ENCODE measurements around the gene SPATC1L.

The SPATC1L gene

DNA sequence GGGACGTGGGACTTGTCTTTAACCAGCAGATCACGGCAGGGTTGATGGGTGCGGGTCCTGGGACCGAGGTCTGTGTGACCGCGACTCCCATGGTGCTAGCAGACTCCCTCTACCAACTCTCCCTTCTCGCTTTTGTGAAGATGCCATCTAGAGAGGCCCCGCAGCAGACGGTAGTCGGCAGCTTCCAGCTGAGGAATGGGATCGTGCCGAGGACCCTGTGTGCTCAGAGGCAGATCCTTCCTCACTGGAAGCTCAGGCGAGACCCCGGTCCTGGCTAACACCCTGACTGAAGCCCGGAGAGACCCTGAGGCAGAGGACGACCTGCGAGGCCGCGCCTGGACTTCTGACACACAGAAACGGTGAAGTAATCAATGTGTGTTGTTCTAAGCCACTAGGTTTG is 12.5 kb upstream of the SPATC1L start:
- Histone ChIP-seq H3K36me3 (ENCODE audit: control insufficient read depth in 1 of 2, insufficient read depth in 2 of 2, low read depth in 1 of 2, low read length in 2 of 2) (peaks cover 61 to 96% of the 10 kb centered on the region in 2 experiments), H3K4me1 (ENCODE audit: control insufficient read depth, insufficient read depth, low read depth, low read length) (peaks cover 2% of the 10 kb centered on the region), H3K9me3 (ENCODE audit: control insufficient read depth, low read length) (no peaks in the 10 kb centered on the region), H2BK12ac (ENCODE audit: low read length in 2 of 2) (peak overlapping the region in 1 of 2 experiments; percentile 52), H2BK5ac (ENCODE audit: low read depth, low read length, poor library complexity, severe bottlenecking) (no peak overlapping the region), H3K18ac (ENCODE audit: low read depth in 1 of 2, low read length in 2 of 2) (no peak overlapping the region), H3K4me2 (ENCODE audit: low read length, poor library complexity, severe bottlenecking) (no peak overlapping the region), H3K23ac (ENCODE audit: low read length in 2 of 2) (no peak overlapping the region), H4K91ac (ENCODE audit: low read length) (no peak overlapping the region), H3K27me3 (ENCODE audit: control insufficient read depth in 1 of 2, insufficient read depth in 1 of 2, low read length in 2 of 2) (no peaks in the 10 kb centered on the region), H3K4ac (ENCODE audit: low read depth in 1 of 2, low read length in 2 of 2) (no peak overlapping the region), H3K9ac (ENCODE audit: low read length) (no peak overlapping the region), H2AK5ac (ENCODE audit: low read length, severe bottlenecking) (no peak overlapping the region), H3K14ac (ENCODE audit: low read length in 2 of 2) (peak overlapping the region in 1 of 2 experiments; percentile 69), H2BK120ac (ENCODE audit: low read depth, low read length) (no peak overlapping the region), H3K79me1 (replicated peaks; ENCODE audit: low read length, poor library complexity, severe bottlenecking) (peaks cover 19% of the 10 kb centered on the region), H2BK15ac (ENCODE audit: low read depth, poor library complexity, severe bottlenecking) (no peak overlapping the region), H3K27ac (ENCODE audit: low read length, poor library complexity, severe bottlenecking) (no peak overlapping the region), H4K8ac (ENCODE audit: low read length) (no peak overlapping the region), H2AFZ (ENCODE audit: low read depth, low read length) (no peak overlapping the region), H3K4me3 (ENCODE audit: insufficient read depth in 1 of 2, low read depth in 1 of 2, low read length in 2 of 2) (no peak overlapping the region)
- 92% methylated on average over 17 of the region's 20 CpGs for WGBS
- no peak for DNase-seq

DNA sequence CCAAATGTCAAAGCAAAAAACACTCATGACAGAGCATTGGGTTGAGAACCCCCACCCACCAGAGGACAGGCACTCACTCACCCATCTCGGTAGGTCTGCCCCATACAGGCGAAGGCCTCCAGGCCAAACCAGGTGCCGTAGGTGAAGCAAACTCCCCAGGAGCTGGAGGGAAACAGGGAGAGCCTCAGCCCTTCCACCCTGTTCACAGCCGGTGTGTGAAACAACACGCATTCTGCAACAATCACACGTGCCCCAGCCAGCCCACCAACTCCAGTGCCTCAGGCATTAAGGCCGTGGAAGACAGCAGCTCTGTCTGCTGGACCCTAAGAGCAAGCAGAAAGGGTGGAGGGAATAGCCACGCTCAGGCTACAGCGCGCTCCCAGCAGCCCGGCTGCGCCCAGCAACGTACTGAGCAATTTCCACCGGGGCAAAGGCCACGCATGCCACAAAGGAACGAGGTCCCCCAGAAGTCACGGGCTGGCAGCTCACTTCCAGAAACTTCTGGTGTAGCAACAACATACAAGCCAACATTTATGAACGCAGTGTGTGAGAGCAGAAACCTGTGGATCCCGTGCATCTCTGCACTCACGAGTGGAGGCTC is 11.4 kb upstream of the SPATC1L start:
- Histone ChIP-seq H3K27ac (ENCODE audit: low read length, poor library complexity, severe bottlenecking) (no peak overlapping the region), H3K27me3 (ENCODE audit: control insufficient read depth in 1 of 2, insufficient read depth in 1 of 2, low read length in 2 of 2) (no peaks in the 10 kb centered on the region), H3K4me1 (ENCODE audit: control insufficient read depth, insufficient read depth, low read depth, low read length) (peaks cover 12% of the 10 kb centered on the region), H2BK5ac (ENCODE audit: low read depth, low read length, poor library complexity, severe bottlenecking) (no peak overlapping the region), H2BK12ac (ENCODE audit: low read length in 2 of 2) (no peak overlapping the region), H2AK5ac (ENCODE audit: low read length, severe bottlenecking) (no peak overlapping the region), H2BK15ac (ENCODE audit: low read depth, poor library complexity, severe bottlenecking) (no peak overlapping the region), H3K9ac (ENCODE audit: low read length) (no peak overlapping the region), H3K9me3 (ENCODE audit: control insufficient read depth, low read length) (no peaks in the 10 kb centered on the region), H3K4me3 (ENCODE audit: insufficient read depth in 1 of 2, low read depth in 1 of 2, low read length in 2 of 2) (no peak overlapping the region), H3K23ac (ENCODE audit: low read length in 2 of 2) (no peak overlapping the region), H3K4me2 (ENCODE audit: low read length, poor library complexity, severe bottlenecking) (no peak overlapping the region), H2AFZ (ENCODE audit: low read depth, low read length) (no peak overlapping the region), H4K91ac (ENCODE audit: low read length) (no peak overlapping the region), H3K18ac (ENCODE audit: low read depth in 1 of 2, low read length in 2 of 2) (peak overlapping the region in 1 of 2 experiments; percentile 25), H3K36me3 (ENCODE audit: control insufficient read depth in 1 of 2, insufficient read depth in 2 of 2, low read depth in 1 of 2, low read length in 2 of 2) (peaks cover 68 to 97% of the 10 kb centered on the region in 2 experiments), H2BK120ac (ENCODE audit: low read depth, low read length) (no peak overlapping the region), H3K4ac (ENCODE audit: low read depth in 1 of 2, low read length in 2 of 2) (no peak overlapping the region), H3K79me1 (replicated peaks; ENCODE audit: low read length, poor library complexity, severe bottlenecking) (peaks cover 21% of the 10 kb centered on the region), H4K8ac (ENCODE audit: low read length) (no peak overlapping the region), H3K14ac (ENCODE audit: low read length in 2 of 2) (no peak overlapping the region)
- no peak for DNase-seq
- 92% methylated on average over 20 of the region's 20 CpGs for WGBS

DNA sequence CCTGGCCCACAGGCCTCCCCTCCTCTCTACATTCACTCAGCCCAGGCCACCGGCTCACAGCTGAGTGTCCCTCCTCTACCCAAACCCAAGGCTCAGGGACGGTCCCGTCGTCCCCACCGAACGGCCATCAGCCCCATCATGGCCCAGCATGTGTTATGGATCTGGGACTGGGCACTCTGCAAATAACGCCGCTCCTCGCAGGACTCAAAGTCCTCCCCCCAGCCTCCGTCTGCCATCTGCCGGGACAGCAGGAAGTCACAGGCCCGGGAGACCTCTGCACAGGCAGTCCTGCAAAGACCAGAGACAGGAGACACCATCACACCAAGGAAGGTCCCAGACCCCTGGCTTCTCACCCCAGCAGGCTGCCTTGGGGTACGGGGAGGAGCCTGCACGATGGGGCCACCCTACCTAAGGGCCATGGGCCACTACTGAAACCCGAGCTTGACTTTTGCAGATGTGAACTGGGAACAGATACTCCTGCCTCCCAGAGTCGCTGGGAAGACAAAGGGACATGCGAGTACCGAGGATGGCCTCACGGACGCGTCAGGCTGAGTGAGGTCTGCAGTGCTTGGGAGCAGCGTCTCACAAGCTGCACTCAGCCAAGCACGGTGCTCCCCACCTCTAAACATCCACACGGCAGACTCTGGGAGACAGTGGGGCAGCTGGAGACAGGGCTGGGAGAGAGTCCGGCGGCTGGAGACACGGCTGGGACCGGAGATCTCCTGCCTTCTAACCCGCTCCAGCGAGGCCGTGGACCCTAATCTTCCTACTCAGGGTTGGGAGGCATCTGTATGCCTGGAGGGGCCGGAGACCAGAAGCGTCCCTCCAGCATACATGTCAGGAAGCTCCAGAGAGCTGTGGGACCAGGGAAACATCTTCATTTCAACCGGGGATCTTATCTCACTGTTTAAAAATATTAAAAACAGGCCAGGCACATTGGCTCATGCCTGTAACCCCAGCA is 10.4 kb upstream of the SPATC1L start:
- H3K4me2 ChIP-seq (ENCODE audit: low read length, poor library complexity, severe bottlenecking), result no peak overlapping the region
- no peak overlapping the region for H3K14ac ChIP-seq (ENCODE audit: low read length in 2 of 2)
- H3K36me3 ChIP-seq (ENCODE audit: control insufficient read depth in 1 of 2, insufficient read depth in 2 of 2, low read depth in 1 of 2, low read length in 2 of 2), result peaks cover 77 to 97% of the 10 kb centered on the region in 2 experiments
- H4K91ac ChIP-seq (ENCODE audit: low read length), result no peak overlapping the region
- no peaks in the 10 kb centered on the region for H3K9me3 ChIP-seq (ENCODE audit: control insufficient read depth, low read length)
- no peak overlapping the region for H2BK12ac ChIP-seq (ENCODE audit: low read length in 2 of 2)
- no peaks in the 10 kb centered on the region for H3K27me3 ChIP-seq (ENCODE audit: control insufficient read depth in 1 of 2, insufficient read depth in 1 of 2, low read length in 2 of 2)
- no peak overlapping the region for H3K23ac ChIP-seq (ENCODE audit: low read length in 2 of 2)
- no peak overlapping the region for H3K4ac ChIP-seq (ENCODE audit: low read depth in 1 of 2, low read length in 2 of 2)
- H2AFZ ChIP-seq (ENCODE audit: low read depth, low read length), result no peak overlapping the region
- H3K27ac ChIP-seq (ENCODE audit: low read length, poor library complexity, severe bottlenecking), result no peak overlapping the region
- peak overlapping the region; percentile 12 for H2BK15ac ChIP-seq (ENCODE audit: low read depth, poor library complexity, severe bottlenecking)
- no peak overlapping the region for H3K18ac ChIP-seq (ENCODE audit: low read depth in 1 of 2, low read length in 2 of 2)
- peaks cover 18% of the 10 kb centered on the region for H3K4me1 ChIP-seq (ENCODE audit: control insufficient read depth, insufficient read depth, low read depth, low read length)
- H2BK120ac ChIP-seq (ENCODE audit: low read depth, low read length), result no peak overlapping the region
- H2AK5ac ChIP-seq (ENCODE audit: low read length, severe bottlenecking), result no peak overlapping the region
- no peak overlapping the region for H3K9ac ChIP-seq (ENCODE audit: low read length)
- no peak overlapping the region for H2BK5ac ChIP-seq (ENCODE audit: low read depth, low read length, poor library complexity, severe bottlenecking)
- 95% methylated on average over 33 of the region's 34 CpGs for WGBS
- DNase-seq, result no peak
- H3K4me3 ChIP-seq (ENCODE audit: insufficient read depth in 1 of 2, low read depth in 1 of 2, low read length in 2 of 2), result no peak overlapping the region
- H4K8ac ChIP-seq (ENCODE audit: low read length), result no peak overlapping the region
- peaks cover 22% of the 10 kb centered on the region for H3K79me1 ChIP-seq (replicated peaks; ENCODE audit: low read length, poor library complexity, severe bottlenecking)

DNA sequence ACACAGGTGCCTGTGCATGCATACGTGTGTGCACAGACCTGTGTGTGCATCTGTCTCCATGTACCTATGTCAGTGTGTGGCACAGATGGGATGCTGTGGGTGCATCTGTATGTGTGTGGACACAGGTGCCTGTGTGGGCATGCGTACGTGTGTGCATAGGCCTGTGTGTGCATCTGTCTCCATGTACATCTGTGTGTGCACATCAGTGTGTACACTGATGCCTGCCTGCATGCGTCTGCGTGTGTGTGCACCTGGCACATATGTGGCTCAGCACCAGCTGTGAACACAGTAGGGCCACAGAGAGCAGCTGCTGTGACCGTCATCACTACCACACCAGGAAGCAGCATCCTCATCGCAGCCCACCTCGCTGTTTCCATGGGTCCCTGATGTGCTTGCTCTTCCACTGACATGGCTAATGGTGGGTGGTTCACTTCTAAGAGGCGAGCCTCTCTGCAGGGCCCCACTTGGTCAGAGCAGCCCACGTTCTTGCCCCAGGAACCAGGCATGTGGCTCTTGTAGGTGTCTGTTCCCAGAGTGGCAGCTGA is 9.6 kb upstream of the SPATC1L start:
- no peak overlapping the region for H4K91ac ChIP-seq (ENCODE audit: low read length)
- no peak for DNase-seq
- no peak overlapping the region for H3K4me3 ChIP-seq (ENCODE audit: insufficient read depth in 1 of 2, low read depth in 1 of 2, low read length in 2 of 2)
- H3K4ac ChIP-seq (ENCODE audit: low read depth in 1 of 2, low read length in 2 of 2), result no peak overlapping the region
- H3K18ac ChIP-seq (ENCODE audit: low read depth in 1 of 2, low read length in 2 of 2), result no peak overlapping the region
- H2AK5ac ChIP-seq (ENCODE audit: low read length, severe bottlenecking), result no peak overlapping the region
- H3K79me1 ChIP-seq (replicated peaks; ENCODE audit: low read length, poor library complexity, severe bottlenecking), result peaks cover 21% of the 10 kb centered on the region
- no peak overlapping the region for H3K23ac ChIP-seq (ENCODE audit: low read length in 2 of 2)
- no peak overlapping the region for H2BK120ac ChIP-seq (ENCODE audit: low read depth, low read length)
- H3K9ac ChIP-seq (ENCODE audit: low read length), result no peak overlapping the region
- H3K27me3 ChIP-seq (ENCODE audit: control insufficient read depth in 1 of 2, insufficient read depth in 1 of 2, low read length in 2 of 2), result no peaks in the 10 kb centered on the region
- no peak overlapping the region for H3K14ac ChIP-seq (ENCODE audit: low read length in 2 of 2)
- no peak overlapping the region for H2BK12ac ChIP-seq (ENCODE audit: low read length in 2 of 2)
- no peak overlapping the region for H4K8ac ChIP-seq (ENCODE audit: low read length)
- no peak overlapping the region for H2BK15ac ChIP-seq (ENCODE audit: low read depth, poor library complexity, severe bottlenecking)
- H3K9me3 ChIP-seq (ENCODE audit: control insufficient read depth, low read length), result no peaks in the 10 kb centered on the region
- H3K4me1 ChIP-seq (ENCODE audit: control insufficient read depth, insufficient read depth, low read depth, low read length), result peaks cover 24% of the 10 kb centered on the region
- H2BK5ac ChIP-seq (ENCODE audit: low read depth, low read length, poor library complexity, severe bottlenecking), result no peak overlapping the region
- H3K36me3 ChIP-seq (ENCODE audit: control insufficient read depth in 1 of 2, insufficient read depth in 2 of 2, low read depth in 1 of 2, low read length in 2 of 2), result peaks cover 80 to 97% of the 10 kb centered on the region in 2 experiments
- H2AFZ ChIP-seq (ENCODE audit: low read depth, low read length), result no peak overlapping the region
- no peak overlapping the region for H3K27ac ChIP-seq (ENCODE audit: low read length, poor library complexity, severe bottlenecking)
- WGBS, result 98% methylated on average over 10 of the region's 10 CpGs
- H3K4me2 ChIP-seq (ENCODE audit: low read length, poor library complexity, severe bottlenecking), result no peak overlapping the region
